SH-SY5Y (cell line): ENCODE results near the gene PLBD2.

Source experiments
- GATA2 ChIP-seq: IDR thresholded peaks from 2 replicates; pipeline ENCODE4 v1.6.1; 2011; ENCODE audit warnings: mild to moderate bottlenecking, low read depth, low read length
- GATA3 ChIP-seq: IDR thresholded peaks from 2 replicates; pipeline ENCODE4 v1.6.1; 2011; ENCODE audit warnings: low read depth, mild to moderate bottlenecking, low read length, moderate library complexity

DNA sequence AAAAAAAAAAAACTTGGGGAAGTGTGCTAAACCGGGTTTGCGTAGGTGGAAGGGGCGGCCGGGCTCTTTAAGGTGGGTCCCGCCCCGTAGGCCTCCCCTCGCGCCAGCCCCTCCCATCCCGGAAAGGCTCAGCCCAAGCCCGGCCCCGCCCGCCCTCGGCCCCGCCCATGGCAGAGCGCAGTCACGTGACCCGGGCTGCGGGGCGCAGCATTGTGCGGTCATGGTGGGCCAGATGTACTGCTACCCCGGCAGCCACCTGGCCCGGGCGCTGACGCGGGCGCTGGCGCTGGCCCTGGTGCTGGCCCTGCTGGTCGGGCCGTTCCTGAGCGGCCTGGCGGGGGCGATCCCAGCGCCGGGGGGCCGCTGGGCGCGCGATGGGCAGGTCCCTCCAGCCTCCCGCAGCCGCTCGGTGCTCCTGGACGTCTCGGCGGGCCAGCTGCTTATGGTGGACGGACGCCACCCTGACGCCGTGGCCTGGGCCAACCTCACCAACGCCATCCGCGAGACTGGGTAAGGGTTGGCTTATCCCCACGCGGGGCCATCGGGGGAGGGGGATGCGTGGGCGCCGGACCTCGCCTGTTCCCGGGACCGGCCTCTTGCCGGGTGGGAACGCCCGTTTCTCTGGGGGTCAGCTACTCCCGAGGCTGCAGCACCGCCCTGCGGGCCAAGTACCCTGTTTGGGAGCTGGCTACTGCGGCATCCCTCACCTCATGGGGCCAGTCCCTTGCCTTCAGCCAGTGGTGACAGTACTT lies at the start of gene PLBD2:
- TF ChIP-seq GATA2: no peak
- TF ChIP-seq GATA3: no peak
